ELF-1 (cell line): ENCODE data around the gene GLIS1.

Source experiments
- DNase-seq: peaks from one replicate; pipeline ENCODE4 v3.0.0-alpha.2; 2016; ENCODE audit warnings: low read depth, low spot score

The GLIS1 gene

GRCh38 chr1:53535226-53535625 lies 203.7 kb downstream of the GLIS1 start:
- DNase-seq: no peak

- peak; percentile 38 for DNase-seq
Observed at GRCh38 chr1:53532912-53533311, 206.1 kb downstream of the GLIS1 start.

- DNase-seq: no peak
Observed at GRCh38 chr1:53532377-53532776, 206.6 kb downstream of the GLIS1 start.

- DNase-seq: no peak
Observed at GRCh38 chr1:53530550-53530949, 208.4 kb downstream of the GLIS1 start.

GRCh38 chr1:53529555-53529954 lies 209.4 kb downstream of the GLIS1 start:
- no peak for DNase-seq

DNA sequence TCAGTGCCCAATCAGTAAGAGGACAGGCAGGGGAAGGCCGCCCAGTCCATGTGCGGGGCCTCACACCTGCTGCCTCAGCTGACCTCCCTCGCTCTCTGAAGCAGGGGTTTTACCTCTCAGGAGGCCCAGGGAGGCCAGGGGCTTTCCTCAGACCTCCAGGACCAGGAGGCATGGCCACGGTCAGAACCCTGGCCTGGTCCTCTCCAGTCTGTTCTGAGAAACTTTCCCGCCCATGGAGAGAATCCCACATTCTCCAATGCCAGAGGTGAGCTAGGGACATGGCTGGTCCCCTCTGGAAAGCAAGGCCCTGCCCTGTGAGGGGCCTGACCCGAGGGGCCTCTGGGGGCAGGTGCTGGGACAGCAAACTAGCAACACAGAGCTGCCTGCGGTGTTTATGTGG lies 211.6 kb downstream of the GLIS1 start:
- no peak for DNase-seq

DNA sequence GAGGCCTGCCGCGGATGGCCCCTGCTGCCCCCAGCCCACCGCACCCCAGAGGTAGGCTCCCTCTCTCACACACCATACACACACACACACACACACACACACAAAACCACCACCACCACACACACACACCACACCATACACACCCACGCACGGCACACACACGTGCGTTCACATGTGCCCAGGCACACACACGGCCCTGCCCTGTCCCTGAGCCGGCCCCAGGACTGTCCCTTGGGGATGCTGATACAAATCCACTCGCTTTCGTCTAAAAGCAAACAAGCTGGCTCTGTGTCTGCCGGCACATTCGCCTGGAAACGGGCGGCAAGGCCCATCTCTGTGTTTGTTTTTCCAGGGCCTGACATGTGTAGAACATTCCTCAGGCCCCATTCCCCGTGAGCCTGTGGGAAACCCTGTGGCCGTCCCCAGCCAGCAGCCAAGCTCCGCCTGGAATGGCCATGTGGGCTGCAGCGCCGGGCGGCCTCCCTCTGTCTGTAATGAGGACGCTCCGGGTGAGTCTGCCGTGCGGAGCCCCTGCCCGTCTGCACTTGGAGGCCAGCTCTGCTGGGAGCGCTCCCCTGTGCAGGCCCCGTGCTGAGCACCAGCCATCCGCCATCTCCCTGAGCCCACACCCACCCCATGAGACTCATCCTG lies 212.4 kb downstream of the GLIS1 start:
- DNase-seq: peak; percentile 59

DNA sequence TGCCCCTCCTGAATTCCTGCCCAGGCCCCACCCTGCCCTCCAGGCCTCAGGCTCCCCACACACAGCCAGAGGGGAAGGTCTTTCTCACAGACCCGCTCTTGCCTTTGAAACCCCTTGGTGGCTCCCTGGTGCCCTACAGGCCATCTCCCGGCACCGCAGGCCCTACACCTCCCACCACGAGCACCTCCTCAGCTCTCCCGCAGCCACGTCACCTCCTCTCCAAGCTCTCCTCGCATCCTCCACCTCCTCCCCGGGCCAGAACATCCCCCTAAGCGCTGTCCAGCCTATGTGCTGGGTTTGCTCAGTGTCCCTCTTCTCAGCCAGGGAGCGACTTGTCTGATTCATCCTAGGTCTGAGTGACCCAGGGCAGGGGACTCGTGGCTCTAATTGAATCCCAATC lies 213.4 kb downstream of the GLIS1 start:
- peak; percentile 78 for DNase-seq

DNA sequence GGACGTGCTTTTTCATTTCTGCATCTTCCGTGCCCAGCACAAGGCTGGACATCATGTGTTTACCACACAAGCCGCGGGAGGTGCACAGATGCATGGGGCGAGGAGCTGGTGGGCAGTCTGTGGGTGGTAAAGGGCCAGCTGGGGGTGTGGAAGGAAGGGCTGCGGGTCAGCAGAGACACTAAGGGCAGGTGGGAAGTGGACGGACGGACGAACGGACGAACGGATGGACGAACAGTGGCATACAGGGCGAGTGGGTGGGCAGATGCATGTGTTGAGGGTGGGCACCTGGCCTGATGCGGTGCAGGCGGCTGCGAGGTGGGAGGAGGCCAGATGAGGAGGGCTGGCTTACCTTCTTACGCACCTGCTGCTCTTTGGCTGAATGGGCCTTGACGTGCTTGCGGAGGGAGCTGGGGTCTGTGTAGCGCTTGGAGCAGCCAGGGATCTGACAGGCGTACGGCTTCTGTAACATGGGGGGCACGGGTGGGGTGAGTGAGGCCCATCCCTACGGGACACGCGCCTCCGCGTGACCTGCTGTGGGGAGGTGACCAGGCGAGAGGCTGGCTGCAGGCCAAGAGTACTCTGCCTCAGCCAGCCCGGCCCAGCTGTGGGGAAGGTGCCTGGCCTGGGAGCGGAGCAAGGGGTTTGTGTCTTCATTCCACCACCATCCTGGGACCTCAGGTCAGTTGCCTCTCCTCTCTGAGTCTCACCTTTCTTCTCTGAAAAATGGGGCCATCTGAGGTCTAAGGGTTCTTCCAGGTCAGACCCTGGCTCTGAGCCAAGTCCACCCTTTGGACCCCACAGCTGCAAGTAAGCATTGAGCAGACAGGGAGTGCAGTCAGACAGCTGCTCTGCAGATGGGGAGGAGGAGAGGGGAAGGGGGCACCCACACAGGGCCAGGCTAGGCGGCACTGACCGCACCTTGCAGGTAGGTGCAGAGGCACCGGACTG lies 214.3 kb downstream of the GLIS1 start:
- no peak for DNase-seq

GRCh38 chr1:53521924-53522552 lies 216.9 kb downstream of the GLIS1 start:
- DNase-seq: no peak

GRCh38 chr1:53520481-53520880 lies 218.5 kb downstream of the GLIS1 start:
- no peak for DNase-seq

- DNase-seq: peak; percentile 65
Observed at GRCh38 chr1:53519421-53519820, 219.5 kb downstream of the GLIS1 start.

DNA sequence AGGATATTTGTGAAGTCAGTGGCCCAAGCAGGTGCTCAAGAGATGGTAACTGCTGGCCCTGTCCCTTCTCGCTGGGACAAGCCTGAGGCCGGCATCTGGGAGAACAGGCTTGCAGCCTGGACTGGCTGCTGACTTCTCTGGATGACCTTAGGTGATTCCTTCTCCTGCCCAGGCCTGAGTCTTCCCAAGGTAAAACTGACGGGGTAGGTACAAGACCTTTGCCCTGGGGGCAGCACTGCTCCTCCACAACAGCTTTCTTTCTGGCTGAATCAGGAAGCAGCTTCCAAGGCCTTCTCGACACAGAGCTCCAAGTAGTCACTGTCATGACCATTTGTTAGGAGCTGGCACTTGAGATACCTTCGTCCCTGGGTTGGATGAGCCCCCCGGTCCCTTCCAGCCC lies 220.2 kb downstream of the GLIS1 start:
- DNase-seq: peak; percentile 89

DNA sequence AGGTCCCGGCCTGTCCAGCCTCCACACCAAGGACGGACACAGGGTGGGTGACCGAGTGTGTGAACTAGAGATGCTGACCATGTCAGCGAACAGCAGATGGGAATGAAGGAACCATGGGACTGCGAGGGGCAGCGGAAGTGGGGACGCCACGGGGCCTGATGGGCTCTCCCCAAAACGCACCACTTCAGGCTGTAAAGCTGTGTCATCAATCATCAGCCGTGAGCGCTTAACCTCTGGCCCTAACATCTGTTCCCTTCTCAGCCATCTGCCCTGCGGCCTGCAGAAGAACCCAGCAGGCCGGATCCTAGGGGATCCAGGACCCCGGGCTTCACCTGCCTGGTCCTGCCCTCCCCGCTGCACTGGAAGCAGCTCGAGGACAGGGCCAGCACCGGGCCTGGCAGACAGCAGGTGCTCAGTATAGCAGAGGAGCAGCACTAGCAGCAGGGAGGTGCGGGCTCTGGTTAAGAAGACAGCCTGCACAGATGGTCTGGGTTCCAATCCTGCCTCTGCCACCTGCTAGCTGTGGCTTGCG lies 221.1 kb downstream of the GLIS1 start:
- DNase-seq: no peak

- no peak for DNase-seq
Observed at GRCh38 chr1:53517109-53517508, 221.9 kb downstream of the GLIS1 start.

GRCh38 chr1:53516181-53516580 lies 222.8 kb downstream of the GLIS1 start:
- no peak for DNase-seq

- DNase-seq: no peak
Observed at GRCh38 chr1:53514436-53514835, 224.5 kb downstream of the GLIS1 start.

- DNase-seq: no peak
Observed at GRCh38 chr1:53513846-53514245, 225.1 kb downstream of the GLIS1 start.

- no peak for DNase-seq
Observed at GRCh38 chr1:53512807-53513755, 225.9 kb downstream of the GLIS1 start.

- DNase-seq: no peak
Observed at GRCh38 chr1:53511933-53512806, 226.8 kb downstream of the GLIS1 start.
